ENCODE measurements around the gene CRX. TPM values are rescaled to one million over a fixed set of nuclear protein-coding genes. Genes with fewer than 3 reads are reported as not detected.

The CRX gene
- total and polyA plus RNA-seq, 11 donors: not detected

DNA sequence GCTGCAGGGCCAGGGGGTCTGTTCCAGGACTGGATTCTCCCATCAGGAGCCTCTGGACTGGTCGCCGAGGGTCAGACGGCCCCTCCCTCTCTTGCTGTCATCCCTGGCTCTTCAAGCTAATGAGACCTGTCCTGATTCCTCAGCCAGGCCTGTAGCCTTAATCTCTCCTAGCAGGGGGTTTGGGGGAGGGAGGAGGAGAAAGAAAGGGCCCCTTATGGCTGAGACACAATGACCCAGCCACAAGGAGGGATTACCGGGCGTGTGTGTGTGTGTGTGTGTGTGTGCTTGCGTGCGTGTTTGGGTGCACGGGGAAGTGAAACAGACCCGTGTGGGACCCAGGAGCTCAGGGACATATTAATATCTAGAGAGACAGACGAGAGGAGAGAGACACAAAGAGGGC lies 1.9 kb upstream of the CRX start:
- H3K27ac ChIP-seq: no peak overlapping the region
- no peak for ATAC-seq
- TF ChIP-seq, protein P1, sequence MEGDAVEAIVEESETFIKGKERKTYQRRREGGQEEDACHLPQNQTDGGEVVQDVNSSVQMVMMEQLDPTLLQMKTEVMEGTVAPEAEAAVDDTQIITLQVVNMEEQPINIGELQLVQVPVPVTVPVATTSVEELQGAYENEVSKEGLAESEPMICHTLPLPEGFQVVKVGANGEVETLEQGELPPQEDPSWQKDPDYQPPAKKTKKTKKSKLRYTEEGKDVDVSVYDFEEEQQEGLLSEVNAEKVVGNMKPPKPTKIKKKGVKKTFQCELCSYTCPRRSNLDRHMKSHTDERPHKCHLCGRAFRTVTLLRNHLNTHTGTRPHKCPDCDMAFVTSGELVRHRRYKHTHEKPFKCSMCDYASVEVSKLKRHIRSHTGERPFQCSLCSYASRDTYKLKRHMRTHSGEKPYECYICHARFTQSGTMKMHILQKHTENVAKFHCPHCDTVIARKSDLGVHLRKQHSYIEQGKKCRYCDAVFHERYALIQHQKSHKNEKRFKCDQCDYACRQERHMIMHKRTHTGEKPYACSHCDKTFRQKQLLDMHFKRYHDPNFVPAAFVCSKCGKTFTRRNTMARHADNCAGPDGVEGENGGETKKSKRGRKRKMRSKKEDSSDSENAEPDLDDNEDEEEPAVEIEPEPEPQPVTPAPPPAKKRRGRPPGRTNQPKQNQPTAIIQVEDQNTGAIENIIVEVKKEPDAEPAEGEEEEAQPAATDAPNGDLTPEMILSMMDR (IDR thresholded peaks at IDR 0.05): no peak
- no peak for TF ChIP-seq POLR2A (IDR thresholded peaks at IDR 0.05)
- peaks cover 0 to 46% (median 10%) of the 10 kb centered on the region in 9 donors for H3K27me3 ChIP-seq
- no peaks in the 10 kb centered on the region for H3K36me3 ChIP-seq
- no peak for DNase-seq
- H3K9me3 ChIP-seq: no peaks in the 10 kb centered on the region
- H3K4me3 ChIP-seq: no peak overlapping the region
- H3K4me1 ChIP-seq: no peaks in the 10 kb centered on the region
- intact Hi-C loops (cut with DNase I): no loop called here
- WGBS, 4 donors: 5 to 13% (median 11%) methylated on average over 10 of the region's 10 CpGs

DNA sequence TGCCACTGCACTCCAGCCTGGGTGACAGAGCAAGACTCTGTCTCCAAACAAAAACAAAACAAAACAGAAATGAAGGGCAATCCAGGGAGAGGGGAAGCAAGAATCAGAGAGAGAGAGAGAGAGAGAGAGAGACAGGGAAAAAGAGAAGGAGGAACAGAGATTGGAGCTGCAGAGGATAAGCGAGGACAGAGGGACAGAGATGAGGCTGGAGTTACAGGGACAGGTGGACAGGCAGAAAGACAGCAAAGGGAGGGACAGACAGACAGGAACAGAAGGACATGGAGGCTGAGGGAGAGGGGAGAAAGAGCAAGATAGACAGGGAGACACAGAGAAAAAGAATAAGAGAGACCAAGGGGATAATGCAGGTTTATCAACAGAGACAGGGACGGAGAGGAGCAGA lies 1.3 kb upstream of the CRX start:
- Histone ChIP-seq H3K4me1 (no peaks in the 10 kb centered on the region), H3K36me3 (no peaks in the 10 kb centered on the region), H3K9me3 (no peaks in the 10 kb centered on the region), H3K4me3 (no peak overlapping the region), H3K27ac (no peak overlapping the region), H3K27me3 (peaks cover 0 to 46% (median 10%) of the 10 kb centered on the region in 9 donors)
- 57 to 69% (median 64%) methylated on average over 2 of the region's 2 CpGs for WGBS, 4 donors
- no peak for DNase-seq
- no peak for TF ChIP-seq POLR2A (IDR thresholded peaks at IDR 0.05)
- TF ChIP-seq, protein P1 (IDR thresholded peaks at IDR 0.05): no peak
- intact Hi-C loops (cut with DNase I): no loop called here
- no peak for ATAC-seq

DNA sequence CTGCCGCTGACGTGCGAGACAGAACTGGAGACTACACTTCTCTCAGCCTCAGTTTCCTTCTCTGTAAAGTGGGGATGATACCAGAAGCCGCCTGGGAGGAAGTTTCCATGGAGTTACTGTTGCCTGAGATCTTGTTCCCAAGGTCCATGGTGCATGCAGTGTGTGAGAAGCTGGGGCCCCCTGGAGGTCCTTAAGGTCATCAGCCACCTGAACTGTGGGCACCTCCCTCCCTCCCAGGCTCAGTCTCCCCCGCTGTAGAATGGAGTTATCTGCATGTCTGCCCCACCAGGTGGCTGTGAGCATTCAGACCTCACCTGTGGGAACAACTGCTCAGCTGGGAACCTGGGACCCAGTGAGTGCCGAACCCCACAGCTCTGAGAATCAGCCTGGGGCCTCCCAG lies 2.7 kb downstream of the CRX start:
- intact Hi-C loops (cut with DNase I): no loop called here
- 63 to 85% (median 76%) methylated on average over 4 to 6 of the region's 6 CpGs for WGBS, 4 donors
- no peaks in the 10 kb centered on the region for H3K36me3 ChIP-seq
- H3K27me3 ChIP-seq: peaks cover 0 to 26% (median 8%) of the 10 kb centered on the region in 9 donors
- H3K9me3 ChIP-seq: peaks cover 0 to 5% (median 0%) of the 10 kb centered on the region in 12 donors
- DNase-seq (no peak), ATAC-seq (no peak)
- H3K27ac ChIP-seq: no peak overlapping the region
- no peak overlapping the region for H3K4me3 ChIP-seq
- TF ChIP-seq POLR2A (IDR thresholded peaks at IDR 0.05): no peak
- TF ChIP-seq, protein P1 (IDR thresholded peaks at IDR 0.05): no peak
- no peaks in the 10 kb centered on the region for H3K4me1 ChIP-seq

DNA sequence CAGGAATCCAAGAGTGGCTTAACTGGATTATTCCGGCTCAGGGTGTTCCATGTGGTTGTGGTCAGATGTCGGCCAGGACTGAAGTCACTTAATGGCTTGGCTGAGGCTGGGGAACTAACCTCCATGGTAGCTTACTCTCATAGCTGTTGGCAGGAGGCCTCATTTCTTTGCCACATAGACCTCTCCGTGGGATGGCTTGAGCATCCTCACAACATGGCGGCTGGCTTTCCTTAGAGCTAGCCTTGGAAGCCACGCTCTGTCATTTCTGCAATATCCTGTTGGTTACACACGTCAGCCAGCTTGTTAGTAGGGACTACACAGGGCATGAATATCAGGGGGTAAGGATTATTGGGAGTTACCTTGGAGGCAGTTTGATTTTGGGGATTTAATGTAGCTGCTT lies 5.1 kb downstream of the CRX start:
- Histone ChIP-seq H3K36me3 (no peaks in the 10 kb centered on the region), H3K27ac (no peak overlapping the region), H3K4me1 (no peaks in the 10 kb centered on the region), H3K27me3 (peaks cover 0 to 9% (median 1%) of the 10 kb centered on the region in 9 donors), H3K9me3 (peaks cover 0 to 5% (median 0%) of the 10 kb centered on the region in 12 donors), H3K4me3 (no peak overlapping the region)
- 78 to 91% (median 87%) methylated on average over 6 of the region's 6 CpGs for WGBS, 4 donors
- TF ChIP-seq, protein P1 (IDR thresholded peaks at IDR 0.05): no peak
- no peak for TF ChIP-seq POLR2A (IDR thresholded peaks at IDR 0.05)
- ATAC-seq (no peak), DNase-seq (no peak)
- intact Hi-C loops (cut with DNase I): no loop called here
